Caki2 (cell line): Measurements from ENCODE around the gene KIF5C. TPM values are rescaled to one million over a fixed set of nuclear protein-coding genes. Genes with fewer than 3 reads are reported as not detected.

Experiments
- DNase-seq: peaks from one replicate; pipeline ENCODE4 v3.0.0-alpha.2; 2015; ENCODE audit warnings: low read depth
- in situ Hi-C: cut with HindIII; loops from 2 replicates; pipeline ENCODE4 v1.10.0; 2016; ENCODE audit warnings: low sequenced_read_pairs, low pct_unique_long_range_greater_than_20kb, mixed read lengths
- total RNA-seq: library from RNA; depleted of rRNA; stranded (reverse); fragments of >200 nt; shearing (Covaris generic); gene quantifications from 2 replicates; pipeline ENCODE4 v1.2.3, GENCODE V29; 2014; ENCODE audit warnings: low replicate concordance

The KIF5C gene
- total RNA-seq, 1 experiment from 2014 or later = not detected

- in situ Hi-C loops = no loop called here
- no peak for DNase-seq
These were observed 73.8 kb downstream of the KIF5C start for GRCh38 chr2:148948868-148949267.

- no peak for DNase-seq
- in situ Hi-C loops = no loop called here
These were observed 74.3 kb downstream of the KIF5C start for GRCh38 chr2:148949348-148949747.

- in situ Hi-C loops = no loop called here
- no peak for DNase-seq
These were observed 77.6 kb downstream of the KIF5C start for GRCh38 chr2:148952621-148953020.

GRCh38 chr2:148953426-148953825 lies 78.4 kb downstream of the KIF5C start:
- in situ Hi-C loops = no loop called here
- no peak for DNase-seq

- no peak for DNase-seq
- in situ Hi-C loops = no loop called here
These were observed 79.5 kb downstream of the KIF5C start for GRCh38 chr2:148954536-148954935.

- in situ Hi-C loops = no loop called here
- DNase-seq = no peak
These were observed 80.8 kb downstream of the KIF5C start for GRCh38 chr2:148955798-148956197.

- DNase-seq = no peak
- in situ Hi-C loops = no loop called here
These were observed 82.0 kb downstream of the KIF5C start for GRCh38 chr2:148957023-148957422.

GRCh38 chr2:148959745-148960144 lies 84.7 kb downstream of the KIF5C start:
- in situ Hi-C loops = no loop called here
- no peak for DNase-seq

- no peak for DNase-seq
- in situ Hi-C loops = no loop called here
These were observed 85.5 kb downstream of the KIF5C start for GRCh38 chr2:148960483-148960882.

- no peak for DNase-seq
- in situ Hi-C loops = no loop called here
These were observed 88.4 kb downstream of the KIF5C start for GRCh38 chr2:148963461-148963860.

GRCh38 chr2:148965623-148966437 lies 90.8 kb downstream of the KIF5C start:
- DNase-seq = no peak
- in situ Hi-C loops = no loop called here

GRCh38 chr2:148966438-148966758 lies 91.4 kb downstream of the KIF5C start:
- in situ Hi-C loops = no loop called here
- DNase-seq = no peak

GRCh38 chr2:148967056-148967455 lies 92.0 kb downstream of the KIF5C start:
- in situ Hi-C loops = no loop called here
- no peak for DNase-seq

GRCh38 chr2:148967578-148967977 lies 92.6 kb downstream of the KIF5C start:
- in situ Hi-C loops = no loop called here
- DNase-seq = no peak

GRCh38 chr2:148968301-148968700 lies 93.3 kb downstream of the KIF5C start:
- in situ Hi-C loops = no loop called here
- no peak for DNase-seq

GRCh38 chr2:148968776-148969319 lies 93.8 kb downstream of the KIF5C start:
- no peak for DNase-seq
- in situ Hi-C loops = no loop called here

- in situ Hi-C loops = no loop called here
- DNase-seq = no peak
These were observed 94.6 kb downstream of the KIF5C start for GRCh38 chr2:148969659-148970061.

- no peak for DNase-seq
- in situ Hi-C loops = no loop called here
These were observed 95.4 kb downstream of the KIF5C start for GRCh38 chr2:148970385-148970784.

GRCh38 chr2:148971547-148971946 lies 96.5 kb downstream of the KIF5C start:
- in situ Hi-C loops = no loop called here
- no peak for DNase-seq

GRCh38 chr2:148974095-148974494 lies 99.1 kb downstream of the KIF5C start:
- in situ Hi-C loops = no loop called here
- DNase-seq = no peak
